ENCODE results near the gene ZNHIT2.

- TF ChIP-seq IRX3 (CRISPR knock-in tag; IDR thresholded peaks at IDR 0.05; ENCODE audit: borderline replicate concordance, low read depth) (no peak), SMC3 (IDR thresholded peaks at IDR 0.05; ENCODE audit: low read length) (no peak), FOXA3 (CRISPR knock-in tag; IDR thresholded peaks at IDR 0.05) (no peak), ZFP41 (CRISPR knock-in tag; IDR thresholded peaks at IDR 0.05; ENCODE audit: borderline replicate concordance) (no peak), ZBTB42 (CRISPR knock-in tag; IDR thresholded peaks at IDR 0.05) (no peak)
Observed at GRCh38 chr11:65121447-65121864, 4.0 kb upstream of the ZNHIT2 start.
